Heart left ventricle (tissue), 13 donors: ENCODE measurements around the gene CCL26.
"Not testable (repeated sequence)": the region's sequence is repeated elsewhere in the genome, so short reads cannot be mapped to it uniquely, and the experiment has no call there.

Experiments used
- CTCF ChIP-seq, 12 donors: fragments of 200-600 bp; sonication (generic) in 4 of 12; IDR thresholded peaks; one replicate each; pipeline versions ENCODE4 v1.5.0 to v1.8.0; 2018 to 2022; ENCODE audit warnings: antibody characterized with exemption in 12 of 12, mild to moderate bottlenecking in 5 of 12
- POLR2A ChIP-seq, 2 donors: fragments of 450-650 bp; IDR thresholded peaks; one replicate each; pipeline ENCODE4 v1.6.1; 2017; ENCODE audit warnings: antibody characterized with exemption in 2 of 2, mild to moderate bottlenecking in 2 of 2, moderate library complexity in 2 of 2
- donor health status: ischemic (EF 13 %, LVEDD 7.1; RV severe dilation, severe dysfunction).
- donor health status: DM: no; HTN: yes; CAD: no.
- donor health status: DM: no; HTN: no; CAD: no.
- donor health status: ischemic (EF 25% LVEDD 6.9; RV normal size, moderate dysfunction).
- donor health status: ischemic (EF 25% LVEDD 5.7; RV mildly dilated, moderate dysfunction).
- donor health status: ischemic (EF 35%, LVEDD 5.7; RV mildly dilated, moderate dysfunction).
- donor health status: nonischemic (EF 11% LVEDD 7.7; RV severe dilation, severe dysfunction).
- donor health status: DM: yes; HTN: yes; CAD: no.
- donor health status: PGD.
- donor health status: ischemic (EF 29% LVEDD 5.4; RV normal size, mild dysfunction).
- donor health status: nonischemic (EF 23%, LVEDD 6.1; RV moderate dilation, normal function).

DNA sequence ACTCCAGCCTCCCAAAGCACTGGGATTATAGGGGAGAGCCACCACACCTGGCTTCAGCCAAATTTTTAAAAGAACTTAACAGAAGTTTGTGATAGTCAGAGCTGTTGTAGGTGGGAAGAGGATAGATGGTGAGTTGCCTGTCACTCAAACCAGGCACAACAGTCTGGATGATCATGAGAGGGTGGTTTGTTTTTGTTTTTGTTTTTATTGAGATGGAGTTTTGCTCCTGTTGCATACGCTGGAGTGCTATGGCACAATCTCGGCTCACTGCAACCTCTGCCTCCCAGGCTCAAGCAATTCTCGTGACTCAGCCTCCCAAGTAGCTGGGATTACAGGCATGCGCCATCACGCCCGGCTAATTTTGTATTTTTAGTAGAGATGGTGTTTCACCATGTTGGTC, 1.9 kb upstream of the CCL26 start:
- not testable (repeated sequence) for TF ChIP-seq CTCF, POLR2A (IDR thresholded peaks at IDR 0.05)
